Loucy (cell line): ENCODE data around the gene LMO7.
A peak's percentile ranks its signal among the peaks of the same experiment; 100 is the strongest.

Experiments used
- CTCF ChIP-seq: fragments of 200-600 bp; sonication (generic); conservative IDR thresholded peaks from 2 replicates; pipeline ENCODE4 v1.5.1; 2014; ENCODE audit warnings: mild to moderate bottlenecking, antibody characterized with exemption, low read length
- EZH2phosphoT487 ChIP-seq: fragments of 200-600 bp; IDR thresholded peaks from 2 replicates; pipeline ENCODE4 v1.6.1; 2018; ENCODE audit warnings: antibody characterized with exemption, mild to moderate bottlenecking, moderate library complexity, borderline replicate concordance

DNA sequence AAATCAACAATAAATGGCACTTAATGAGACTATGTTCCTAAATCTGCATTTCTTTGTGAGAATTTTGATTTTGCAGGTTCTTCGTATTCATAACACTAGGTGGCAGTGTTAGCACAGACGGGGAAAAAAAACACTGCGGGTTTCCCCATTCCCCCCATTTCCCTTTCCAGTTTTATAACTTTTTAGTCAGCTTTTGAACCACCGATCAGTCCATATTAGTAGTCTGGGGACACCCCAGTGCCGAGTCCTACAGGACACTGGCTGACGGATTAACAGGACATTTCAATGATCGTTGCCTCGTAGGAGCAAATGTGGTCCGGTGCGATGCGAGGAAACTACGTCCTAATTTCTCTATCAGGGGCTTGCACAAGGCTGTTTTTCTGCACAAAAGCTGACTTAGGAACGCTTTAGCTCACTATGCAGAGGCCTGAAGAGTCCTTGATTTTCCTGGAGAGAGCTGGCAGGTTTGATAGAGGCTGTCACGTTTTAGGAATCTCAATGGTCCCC is 234.3 kb downstream of the LMO7 start:
- peak; percentile 90 for TF ChIP-seq CTCF
- TF ChIP-seq EZH2phosphoT487, result no peak
